ENCODE data around the gene RNF166.

The RNF166 gene, protein sequence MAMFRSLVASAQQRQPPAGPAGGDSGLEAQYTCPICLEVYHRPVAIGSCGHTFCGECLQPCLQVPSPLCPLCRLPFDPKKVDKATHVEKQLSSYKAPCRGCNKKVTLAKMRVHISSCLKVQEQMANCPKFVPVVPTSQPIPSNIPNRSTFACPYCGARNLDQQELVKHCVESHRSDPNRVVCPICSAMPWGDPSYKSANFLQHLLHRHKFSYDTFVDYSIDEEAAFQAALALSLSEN

DNA sequence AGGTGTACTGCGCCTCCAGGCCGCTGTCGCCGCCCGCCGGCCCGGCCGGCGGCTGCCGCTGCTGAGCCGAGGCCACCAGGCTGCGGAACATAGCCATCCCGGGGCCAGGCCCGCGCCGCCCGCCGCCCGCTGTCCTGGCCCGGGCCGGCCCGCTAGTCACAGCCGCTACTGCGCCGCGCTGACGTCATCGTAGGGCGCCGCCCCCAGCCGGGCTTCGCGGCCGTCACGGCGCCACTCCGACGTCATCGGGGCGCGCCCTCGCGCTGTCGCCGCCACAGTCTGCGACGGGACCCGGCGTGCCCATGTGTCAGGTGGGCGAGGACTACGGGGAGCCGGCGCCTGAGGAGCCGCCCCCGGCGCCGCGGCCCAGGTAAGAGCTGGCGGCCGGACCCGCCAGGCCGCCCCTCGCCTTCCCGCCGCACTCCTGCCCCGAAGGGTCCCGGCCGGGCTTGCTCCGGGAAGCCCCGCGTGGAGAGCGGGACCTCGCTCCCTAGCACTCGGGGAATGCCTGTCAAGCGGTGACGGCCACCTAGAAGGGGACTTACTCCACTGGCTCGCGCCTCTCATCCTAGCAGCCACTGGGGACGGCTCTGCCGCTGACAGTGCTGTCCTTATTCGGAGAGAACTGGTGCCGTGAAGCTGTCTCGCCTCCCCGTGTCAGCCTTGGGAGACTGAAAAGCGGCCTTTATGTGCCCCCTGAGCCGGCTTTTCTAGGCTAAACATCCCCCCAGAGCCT is at the start of gene RNF166, which contains the start of gene CTU2:
Gene RNF166 (minus strand): TSS at position 180 of the 736 bp plus-strand sequence. CDS start 83 bp downstream, at position 97.
Gene CTU2 (plus strand): TSS at position 275 of the 736 bp plus-strand sequence. CDS start 28 bp downstream, at position 303.
- in situ Hi-C loops (cut with MboI; ENCODE audit: low sequenced_read_pairs): no loop called here

DNA sequence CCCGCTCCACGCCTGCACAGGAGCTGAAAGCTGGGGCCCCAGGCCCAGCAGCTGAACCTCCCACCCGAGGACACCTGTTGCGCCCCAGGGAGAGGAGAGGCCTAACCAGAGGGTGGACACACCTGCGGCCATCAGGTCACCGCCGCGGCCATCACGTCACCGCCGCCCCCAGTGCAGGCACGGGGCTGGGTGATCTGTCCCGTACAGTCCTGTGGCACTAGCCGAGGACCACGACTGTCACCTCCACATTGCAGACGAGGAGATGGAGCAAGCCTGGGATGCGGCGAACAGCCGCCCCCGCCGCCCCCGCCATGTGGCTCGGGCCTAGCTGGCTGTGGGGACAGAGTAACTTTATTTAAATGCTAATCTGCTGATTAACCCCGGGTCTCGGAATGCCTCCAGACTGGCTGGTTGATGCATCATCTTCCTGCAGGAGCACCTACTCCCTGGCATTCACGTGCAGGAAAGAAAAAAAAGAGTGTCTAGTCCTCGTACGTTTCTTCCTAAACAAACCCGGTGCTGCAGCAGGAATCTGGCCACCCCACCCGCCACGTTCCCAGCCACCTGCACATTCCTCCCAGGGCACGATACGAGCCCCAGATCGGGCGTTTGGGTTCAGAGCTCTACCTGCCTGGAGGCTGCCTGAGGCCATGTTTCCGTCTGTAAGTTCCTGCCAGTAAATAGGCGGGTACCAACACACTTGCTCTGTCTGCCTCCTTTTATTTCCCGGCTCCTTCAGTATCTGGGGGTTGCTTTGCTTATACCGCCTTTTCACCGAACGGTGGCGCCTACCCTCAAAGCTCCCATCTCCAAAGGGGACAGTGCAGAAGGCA is 48.9 kb upstream of the RNF166 start:
- in situ Hi-C loops (cut with MboI; ENCODE audit: low sequenced_read_pairs): no loop called here

DNA sequence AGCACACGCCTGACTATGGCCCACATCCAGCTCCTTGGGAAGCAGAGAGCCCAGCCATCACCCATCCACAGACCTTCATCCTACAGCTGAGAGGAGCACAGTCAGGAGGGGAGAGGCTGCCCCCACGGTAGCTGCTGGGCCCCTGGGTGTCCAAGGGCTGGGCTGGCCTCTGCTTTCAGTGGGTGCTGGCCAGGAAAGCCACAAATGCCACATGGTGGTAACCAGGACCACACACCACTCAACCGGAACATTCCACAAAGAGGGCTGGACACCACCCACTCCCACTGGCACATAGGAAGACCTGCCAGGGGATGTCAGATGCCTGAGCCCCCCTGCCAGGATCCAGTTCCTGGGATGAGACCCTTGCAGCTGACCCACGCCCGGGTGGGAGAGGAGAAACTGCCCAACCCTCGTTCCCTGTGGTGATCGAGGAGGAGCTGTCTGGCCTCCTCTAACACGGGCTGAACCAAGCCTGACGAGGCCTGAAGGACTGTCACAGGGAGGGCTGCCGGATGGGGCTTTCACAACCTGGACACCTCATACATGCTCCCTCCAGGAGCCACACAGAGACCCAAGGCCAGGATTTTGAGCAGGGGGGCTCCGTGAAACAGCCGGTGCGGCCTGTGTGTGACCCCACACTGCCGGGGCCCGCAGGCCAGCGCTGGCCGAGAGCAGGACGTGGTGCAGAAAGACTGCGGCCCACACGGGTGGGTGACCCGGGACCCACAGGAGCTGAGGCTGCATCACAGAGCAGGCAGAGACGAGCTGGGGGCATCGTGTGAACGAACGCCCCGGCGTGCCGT is 48.1 kb upstream of the RNF166 start:
- in situ Hi-C loops (cut with MboI; ENCODE audit: low sequenced_read_pairs): no loop called here

DNA sequence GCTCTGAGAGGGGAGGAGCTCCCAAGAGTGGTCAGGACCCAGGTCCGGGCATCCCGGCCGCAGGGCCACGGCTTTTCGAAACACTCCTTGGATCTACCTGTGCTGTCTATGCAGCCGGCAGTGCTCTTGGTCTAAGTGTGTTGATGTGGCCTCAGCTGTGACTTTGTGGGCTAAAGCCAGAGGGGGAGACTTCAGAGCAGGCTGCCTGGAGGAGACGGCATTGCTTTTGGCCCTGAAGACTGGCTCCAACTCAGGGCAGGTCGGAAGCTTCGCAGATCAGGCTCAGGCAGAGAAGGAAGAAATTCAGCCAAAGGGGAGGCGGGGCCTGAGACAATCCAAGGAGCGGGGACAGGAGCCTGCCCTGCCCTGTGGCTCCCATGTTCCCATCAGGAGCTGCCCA is 47.4 kb upstream of the RNF166 start:
- in situ Hi-C loops (cut with MboI; ENCODE audit: low sequenced_read_pairs): no loop called here

DNA sequence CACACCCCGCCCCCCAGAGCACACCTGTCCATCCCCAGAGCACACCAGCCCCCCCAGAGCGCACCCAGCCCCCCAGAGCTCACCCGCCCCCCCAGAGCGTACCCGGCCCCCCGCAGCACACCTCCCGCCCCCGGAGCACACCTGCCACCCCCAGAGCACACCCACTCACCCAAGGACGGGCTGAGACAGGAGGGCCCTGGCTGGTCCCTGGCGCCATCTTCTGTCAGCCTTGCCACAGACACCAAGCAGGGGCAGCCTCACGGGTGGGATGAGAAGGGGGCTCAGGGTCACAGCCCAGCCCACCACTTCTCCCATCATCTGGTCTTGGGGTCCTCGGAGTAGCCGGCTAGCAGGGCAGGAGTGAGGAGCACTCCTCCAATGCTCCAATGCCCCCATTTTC is 47.0 kb upstream of the RNF166 start:
- in situ Hi-C loops (cut with MboI; ENCODE audit: low sequenced_read_pairs): no loop called here

DNA sequence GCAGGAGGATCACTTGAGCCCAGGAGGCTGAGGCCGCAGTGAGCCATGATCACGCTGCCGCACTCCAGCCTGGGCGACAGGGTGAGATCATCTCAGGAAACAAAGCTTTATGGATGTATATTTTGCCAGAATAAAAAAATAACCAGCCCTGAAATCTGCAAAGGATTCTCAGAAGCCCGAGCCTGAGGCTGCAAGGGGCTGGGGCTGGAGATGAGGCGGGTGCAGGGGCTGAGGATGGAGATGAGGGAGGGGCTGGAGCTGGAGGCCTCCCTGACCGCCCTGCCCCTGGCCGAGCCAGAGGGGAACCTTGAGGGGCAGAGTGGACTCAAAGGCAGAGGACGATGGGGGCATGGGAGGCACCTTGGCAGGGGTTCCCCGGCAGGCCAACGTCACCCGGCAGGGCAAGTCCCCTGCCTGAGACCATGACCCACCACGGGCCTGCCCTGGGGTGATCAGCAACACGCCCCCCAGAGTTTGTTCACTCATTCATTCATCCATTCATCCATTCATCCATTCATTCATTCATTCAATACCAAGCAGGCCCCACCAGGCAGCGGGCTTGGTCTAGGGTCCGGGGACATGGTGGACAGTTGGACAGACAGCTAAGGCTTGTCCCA is 46.3 kb upstream of the RNF166 start:
- in situ Hi-C loops (cut with MboI; ENCODE audit: low sequenced_read_pairs): no loop called here

DNA sequence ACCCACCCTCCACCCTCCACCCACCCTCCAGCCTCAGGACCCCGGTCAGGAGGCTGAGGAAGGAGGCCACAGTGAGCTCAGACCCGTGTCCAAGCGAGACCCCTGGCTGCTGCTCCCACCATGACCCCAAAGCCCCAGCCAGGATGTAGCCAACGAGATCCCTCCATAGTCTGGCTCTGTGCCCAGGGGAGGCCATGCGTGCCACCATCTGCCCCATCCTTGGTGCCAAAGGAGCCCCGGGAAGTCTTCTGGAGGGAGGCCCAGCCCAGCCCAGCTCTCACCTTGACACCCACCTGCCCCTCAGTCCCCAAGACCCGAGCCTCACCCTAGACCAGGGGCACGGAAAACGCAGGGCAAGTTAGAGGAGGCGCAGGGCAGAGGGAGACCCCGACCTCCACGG is 44.6 kb upstream of the RNF166 start:
- in situ Hi-C loops (cut with MboI; ENCODE audit: low sequenced_read_pairs): no loop called here

DNA sequence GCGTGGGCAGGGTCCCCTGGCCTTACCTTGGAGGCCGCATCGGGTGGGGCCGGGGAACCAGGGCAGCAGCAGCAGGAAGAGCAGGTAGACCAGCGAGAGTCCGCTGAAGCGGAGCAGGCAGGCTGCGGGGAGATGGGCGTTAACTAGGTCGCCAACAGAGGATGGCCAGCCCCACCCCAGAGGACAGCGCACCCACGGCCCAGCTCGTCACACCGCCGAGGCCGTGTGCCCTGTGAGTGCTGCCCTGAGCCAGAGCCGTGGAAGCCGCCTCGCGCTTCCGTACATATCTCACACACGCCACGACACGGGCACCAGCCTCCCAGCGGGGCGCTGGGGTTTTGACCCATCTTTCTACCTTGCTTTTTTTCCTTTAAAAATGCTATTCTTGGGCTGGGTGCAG is 43.1 kb upstream of the RNF166 start:
- in situ Hi-C loops (cut with MboI; ENCODE audit: low sequenced_read_pairs): no loop called here

DNA sequence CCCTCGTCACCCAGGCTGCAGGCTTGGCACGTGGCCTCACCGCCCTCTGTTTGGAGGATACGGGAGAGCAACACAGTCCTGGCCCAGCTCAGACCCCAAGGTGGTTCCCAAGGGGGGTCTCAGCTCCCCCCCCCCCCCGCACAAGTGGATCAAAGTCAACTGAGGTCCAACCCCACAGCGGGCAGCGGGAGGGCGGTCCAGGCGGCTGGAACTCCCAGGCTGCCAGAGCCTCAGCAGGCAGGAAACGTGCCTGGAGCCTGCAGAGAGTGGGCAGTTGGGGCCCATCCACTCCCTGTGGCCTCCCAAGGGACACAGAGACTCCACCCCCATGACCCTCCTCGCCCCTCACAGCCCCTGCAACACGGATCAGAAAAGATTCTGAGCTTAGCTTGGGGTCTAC is 42.2 kb upstream of the RNF166 start:
- in situ Hi-C loops (cut with MboI; ENCODE audit: low sequenced_read_pairs): no loop called here

DNA sequence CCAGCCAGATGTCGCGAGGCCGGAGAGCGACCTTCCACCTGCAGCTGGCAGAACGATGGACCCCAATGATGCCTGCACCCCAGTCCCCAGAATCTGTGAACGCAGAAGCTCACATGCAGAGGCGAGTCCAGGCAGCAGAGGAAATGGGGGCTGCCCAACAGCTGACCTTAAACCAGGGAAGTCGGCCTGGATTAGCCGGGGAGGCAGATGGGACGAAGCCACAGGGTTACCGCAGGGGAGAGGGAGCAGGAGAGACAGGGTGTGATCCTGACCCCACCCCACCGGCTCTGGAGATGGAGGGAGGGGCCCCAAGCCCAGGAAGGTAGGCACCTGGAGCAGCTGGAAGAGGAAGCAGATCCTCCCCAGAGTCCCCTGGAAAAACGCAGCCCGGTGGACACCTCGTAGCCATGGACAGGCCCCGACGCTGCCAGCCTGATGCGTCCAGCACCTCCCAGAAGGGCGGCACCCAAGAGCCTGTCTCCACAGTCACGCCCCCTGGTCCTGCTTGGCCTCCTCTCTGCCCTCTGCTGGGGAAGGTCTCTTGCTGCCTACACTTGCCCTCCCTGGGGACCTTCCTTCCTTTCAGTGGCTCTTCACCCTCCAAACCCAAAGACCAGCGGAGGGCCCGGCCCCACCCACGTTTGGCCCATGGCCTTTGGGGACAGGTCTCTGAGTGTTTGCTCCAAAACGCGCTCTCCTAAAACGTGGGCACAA is 41.5 kb upstream of the RNF166 start:
- in situ Hi-C loops (cut with MboI; ENCODE audit: low sequenced_read_pairs): no loop called here

DNA sequence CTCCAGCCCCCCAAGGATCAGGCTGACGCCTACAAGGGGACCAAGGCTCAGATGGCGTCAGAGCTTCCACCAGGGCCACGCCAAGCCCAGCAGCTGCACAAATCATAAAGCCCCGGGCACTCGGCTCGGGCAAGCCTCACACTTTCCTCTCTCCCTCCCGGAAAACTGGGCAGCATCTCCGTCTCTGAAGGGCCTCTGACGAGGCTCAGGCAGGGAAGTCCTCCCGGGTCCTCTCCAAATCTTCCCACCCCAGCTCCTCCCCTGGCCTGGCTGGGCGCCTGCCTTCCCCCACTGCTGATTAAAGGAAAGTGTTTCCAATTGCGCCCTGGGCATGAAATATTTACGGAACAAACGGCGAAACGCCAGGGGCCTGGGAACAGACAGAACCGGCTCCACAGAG is 40.3 kb upstream of the RNF166 start:
- in situ Hi-C loops (cut with MboI; ENCODE audit: low sequenced_read_pairs): no loop called here

DNA sequence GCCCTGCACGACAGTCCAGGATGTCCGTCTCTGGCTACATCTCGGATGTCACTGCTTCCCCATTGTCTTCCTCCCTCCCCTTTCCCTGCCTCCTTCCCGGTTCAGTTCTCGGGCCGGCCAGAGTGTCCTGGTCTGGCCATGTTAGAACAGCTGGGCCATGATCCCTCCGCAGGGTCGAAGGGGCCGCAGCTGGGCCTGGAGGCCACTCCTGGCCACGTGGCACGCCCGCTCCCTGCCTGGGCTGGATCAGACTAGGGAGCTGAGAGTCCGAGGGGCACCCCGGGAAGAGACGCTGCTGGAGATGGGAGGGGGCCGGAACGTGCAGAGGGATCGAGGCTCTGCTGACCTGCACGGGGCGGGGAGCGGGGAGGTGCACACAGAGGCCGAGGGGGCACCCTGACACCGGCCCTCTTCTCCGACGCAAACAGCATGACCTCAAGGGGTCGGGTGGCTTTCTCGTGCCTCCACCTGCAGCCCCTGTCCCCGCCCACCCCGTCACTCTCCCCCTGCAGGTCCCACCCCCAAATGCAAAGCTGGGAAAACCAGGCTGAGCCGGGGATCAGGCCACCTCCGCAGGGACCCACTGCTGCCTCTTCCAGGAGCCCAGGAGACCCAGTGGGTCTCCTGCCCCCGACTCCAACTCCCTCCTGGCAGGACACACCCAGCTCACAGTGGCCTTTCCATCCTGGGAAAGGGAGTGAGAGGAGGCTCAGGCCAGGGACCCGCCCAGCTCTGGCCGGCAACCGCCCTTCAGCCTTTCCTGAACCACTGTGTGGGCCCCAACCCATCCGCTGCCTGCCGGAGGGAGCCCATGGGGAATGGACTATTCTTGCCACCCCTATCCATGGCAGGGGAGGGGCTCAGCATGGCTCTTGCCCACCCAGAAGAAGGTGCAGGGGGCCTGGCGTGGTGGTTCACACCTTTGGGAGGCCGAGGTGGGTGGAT is 38.6 kb upstream of the RNF166 start:
- in situ Hi-C loops (cut with MboI; ENCODE audit: low sequenced_read_pairs): no loop called here

DNA sequence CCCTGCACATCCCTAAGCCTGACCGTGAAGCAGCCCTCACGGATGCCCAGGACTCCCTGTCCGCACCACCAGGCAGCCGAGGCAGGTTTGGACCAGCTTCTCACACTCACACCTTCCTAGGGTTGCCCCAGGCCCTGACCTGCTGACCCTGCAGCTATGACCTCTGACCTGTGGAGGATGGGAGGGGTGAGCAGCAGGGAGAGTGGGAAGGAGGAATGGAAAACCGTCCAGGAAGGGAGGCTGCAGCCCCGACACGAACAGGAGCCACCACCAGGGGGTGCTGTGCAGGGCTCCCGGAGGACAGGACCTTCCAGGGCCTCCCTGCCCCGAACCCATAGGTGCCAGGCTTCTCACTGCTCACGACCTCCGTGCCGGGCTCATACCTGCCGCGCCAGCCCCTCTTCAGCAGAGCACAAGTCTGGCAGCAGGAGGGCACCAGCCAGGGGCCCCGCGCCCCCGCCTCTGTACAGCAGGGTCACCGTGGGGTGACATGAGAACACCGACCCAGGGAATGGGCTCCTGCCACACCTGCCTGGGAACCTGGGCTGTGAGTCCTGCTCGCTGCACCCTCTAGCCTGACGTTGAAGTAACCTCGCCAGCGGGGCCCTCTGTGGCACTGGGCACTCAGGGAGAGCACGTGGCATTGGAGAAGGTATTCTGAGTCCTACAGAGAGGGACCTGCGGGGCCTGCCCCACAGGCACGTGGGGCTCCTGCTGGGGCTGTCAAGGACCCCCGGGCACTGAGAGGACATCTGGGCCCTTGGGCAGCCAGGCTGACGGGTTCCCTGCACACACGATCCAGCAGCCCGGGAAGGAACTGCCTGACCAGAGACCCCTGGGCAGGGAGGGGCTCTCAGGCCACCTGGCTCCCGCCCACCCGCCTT is 37.7 kb upstream of the RNF166 start:
- in situ Hi-C loops (cut with MboI; ENCODE audit: low sequenced_read_pairs): no loop called here

DNA sequence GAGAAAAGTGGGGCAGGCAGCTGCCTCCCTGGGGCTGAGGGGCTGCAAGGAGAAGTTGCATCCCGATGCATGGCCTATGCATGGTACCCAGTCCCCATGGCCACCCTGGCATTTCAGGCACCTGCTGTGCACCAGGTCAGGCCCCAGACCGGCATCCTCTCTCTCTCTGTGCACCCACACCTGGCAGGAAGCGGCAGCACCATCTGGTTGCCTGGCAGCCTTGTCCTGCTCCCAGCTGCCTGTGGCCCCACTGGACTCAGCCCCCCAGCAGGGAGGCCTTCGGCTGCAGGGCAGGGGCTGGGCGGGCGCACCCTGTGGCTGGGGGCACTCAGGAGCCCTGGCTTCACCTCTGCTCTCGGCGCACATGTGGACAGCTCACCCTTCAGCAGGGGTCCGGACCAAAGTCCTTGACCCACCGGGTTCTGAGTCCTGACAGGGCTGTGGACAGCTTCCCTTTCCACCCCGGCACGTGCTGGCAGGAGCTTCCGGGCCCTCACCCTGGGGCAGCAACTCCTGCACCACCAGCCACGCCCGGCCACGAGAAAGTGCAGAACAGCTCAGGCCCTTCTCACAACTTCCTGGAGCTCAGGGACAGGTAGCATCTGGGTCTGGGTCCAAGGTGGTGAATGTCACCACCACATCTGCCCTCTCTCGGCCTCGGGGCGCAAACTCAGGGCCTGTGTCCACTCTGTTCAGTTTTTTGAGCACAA is 36.8 kb upstream of the RNF166 start:
- in situ Hi-C loops (cut with MboI; ENCODE audit: low sequenced_read_pairs): no loop called here

DNA sequence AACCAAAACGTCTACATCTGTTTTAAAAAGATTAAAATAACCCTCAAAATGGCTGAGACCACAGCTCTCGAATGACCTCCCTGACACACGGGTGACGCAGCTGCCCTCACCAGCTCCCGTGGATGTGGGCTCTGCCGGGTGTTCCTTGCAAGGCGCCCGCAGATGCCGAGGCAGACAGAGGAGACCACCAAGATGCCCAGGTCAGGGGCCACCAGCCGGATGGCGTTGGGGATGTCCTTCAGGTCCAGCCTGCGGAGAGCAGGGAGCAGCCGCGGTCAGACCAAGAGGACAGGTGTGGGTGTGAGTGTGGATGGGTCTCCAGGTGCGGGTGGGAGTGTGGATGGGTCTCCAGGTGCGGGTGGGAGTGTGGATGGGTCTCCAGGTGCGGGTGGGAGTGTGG is 35.2 kb upstream of the RNF166 start:
- in situ Hi-C loops (cut with MboI; ENCODE audit: low sequenced_read_pairs): no loop called here

DNA sequence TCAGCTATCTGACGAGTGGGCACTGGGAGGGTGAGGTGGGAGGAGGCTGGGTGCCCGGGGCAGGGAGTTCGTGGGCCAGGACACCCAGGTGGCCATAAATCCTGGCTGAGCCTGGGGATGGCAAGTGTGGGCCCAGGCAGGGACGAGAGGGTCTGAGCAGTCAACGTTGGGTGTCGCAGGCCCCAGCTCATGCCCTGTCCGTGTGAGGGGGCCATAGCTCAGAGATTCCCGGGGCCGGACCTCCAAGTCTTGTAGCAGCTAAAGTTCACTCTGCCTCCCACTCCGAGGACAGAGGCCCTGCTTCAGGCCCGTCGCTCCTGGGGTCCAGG is 34.5 kb upstream of the RNF166 start:
- in situ Hi-C loops (cut with MboI; ENCODE audit: low sequenced_read_pairs): no loop called here

Measured in HL-60/S4 (cell line).